ENCODE results near the gene SOWAHA.
"Not testable (repeated sequence)": the region's sequence is repeated elsewhere in the genome, so short reads cannot be mapped to it uniquely, and the experiment has no call there.

Gene SOWAHA

DNA sequence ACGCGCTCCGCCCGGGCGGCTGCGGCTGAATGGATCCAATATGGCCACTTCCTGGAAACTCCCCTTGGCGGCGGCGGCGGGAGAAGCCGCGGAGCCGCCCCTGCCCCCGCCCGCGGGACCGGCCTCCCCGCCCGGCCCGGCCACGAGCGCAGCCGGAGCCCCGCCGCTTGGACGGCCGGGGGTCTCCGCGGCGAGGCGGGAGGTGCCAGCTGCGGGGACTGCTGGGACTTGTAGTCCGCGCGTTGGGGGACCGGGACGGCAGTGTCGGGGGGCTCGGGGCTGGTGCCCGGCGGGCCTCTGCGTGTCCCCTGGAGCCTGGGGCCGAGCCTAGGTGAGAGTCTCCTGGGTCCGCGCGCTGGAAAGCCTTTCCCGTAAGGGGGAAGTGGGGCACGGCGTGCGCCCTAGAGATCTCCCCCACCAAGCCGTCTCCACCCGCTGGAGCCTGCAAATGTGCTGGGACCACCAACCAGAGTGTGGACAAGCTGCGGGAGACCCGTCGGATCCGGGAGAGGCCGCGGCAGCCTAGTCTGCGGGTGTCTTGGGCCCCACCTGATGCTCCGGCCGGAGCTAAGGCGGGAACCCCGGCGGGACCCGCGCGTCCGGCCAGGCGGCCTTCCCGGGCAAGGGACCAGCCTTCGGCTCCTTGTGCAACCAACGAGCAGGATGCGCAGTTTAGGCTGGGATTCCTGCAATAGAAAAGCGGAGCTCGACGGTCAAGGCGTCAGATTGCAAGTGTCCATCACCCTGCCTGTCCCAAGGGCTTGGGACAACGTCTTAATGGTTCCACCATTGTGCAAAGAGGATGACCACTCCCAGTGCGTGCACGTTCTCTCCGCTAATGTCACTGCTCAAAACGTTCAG, 35.7 kb upstream of the SOWAHA start, which contains the start of gene SEPTIN8:
SEPTIN8 (minus strand) TSS at position 31 of the 861 bp plus-strand sequence. CDS start 102 bp downstream, outside the sequence.
- DNase-seq (ENCODE audit: low spot score) = peak; percentile 83

- no peak for DNase-seq (ENCODE audit: low spot score)
These were observed 35.0 kb upstream of the SOWAHA start for GRCh38 chr5:132778129-132778528.

DNA sequence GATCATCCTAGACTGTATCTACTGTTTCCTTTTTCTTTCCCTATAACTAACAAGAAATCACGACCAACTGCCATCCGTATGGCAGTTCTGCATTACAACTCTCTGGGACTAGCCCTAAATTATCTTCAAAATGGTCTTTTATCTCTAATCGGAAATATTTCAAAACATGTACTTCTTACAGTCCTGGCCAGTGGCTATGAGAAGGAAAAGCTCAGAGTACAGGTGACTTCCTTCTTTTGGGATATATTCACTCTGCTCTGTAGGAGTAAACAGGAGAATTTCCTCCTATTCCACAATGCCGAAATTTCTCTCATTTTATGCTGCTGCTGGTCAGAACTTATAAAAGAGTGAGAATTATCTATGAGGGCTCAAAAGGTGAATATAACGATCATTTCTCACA, 34.2 kb upstream of the SOWAHA start:
- DNase-seq (ENCODE audit: low spot score) = no peak

DNA sequence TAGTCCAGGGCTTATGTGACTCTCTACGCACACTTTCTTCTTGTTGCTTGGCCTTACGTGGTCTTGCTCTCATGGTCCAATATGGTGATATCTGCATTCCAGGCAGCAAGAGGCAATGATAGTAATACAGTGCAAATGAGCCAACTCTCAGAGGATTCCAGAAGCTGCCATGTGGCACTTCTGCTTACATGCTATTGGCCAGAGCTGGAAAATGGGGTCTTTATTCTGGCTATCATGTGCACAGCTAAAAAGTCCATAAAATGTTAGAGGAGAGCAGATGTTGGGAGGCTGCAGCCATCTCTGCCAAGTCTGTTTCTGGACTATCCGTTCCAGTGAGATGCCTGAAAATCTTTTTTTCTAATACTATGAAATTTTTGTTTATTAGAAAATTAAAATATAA, 33.1 kb upstream of the SOWAHA start:
- DNase-seq (ENCODE audit: low spot score) = no peak

GRCh38 chr5:132780577-132780976, 32.5 kb upstream of the SOWAHA start:
- DNase-seq (ENCODE audit: low spot score) = no peak

- no peak for DNase-seq (ENCODE audit: low spot score)
These were observed 32.1 kb upstream of the SOWAHA start for GRCh38 chr5:132781029-132781428.

DNA sequence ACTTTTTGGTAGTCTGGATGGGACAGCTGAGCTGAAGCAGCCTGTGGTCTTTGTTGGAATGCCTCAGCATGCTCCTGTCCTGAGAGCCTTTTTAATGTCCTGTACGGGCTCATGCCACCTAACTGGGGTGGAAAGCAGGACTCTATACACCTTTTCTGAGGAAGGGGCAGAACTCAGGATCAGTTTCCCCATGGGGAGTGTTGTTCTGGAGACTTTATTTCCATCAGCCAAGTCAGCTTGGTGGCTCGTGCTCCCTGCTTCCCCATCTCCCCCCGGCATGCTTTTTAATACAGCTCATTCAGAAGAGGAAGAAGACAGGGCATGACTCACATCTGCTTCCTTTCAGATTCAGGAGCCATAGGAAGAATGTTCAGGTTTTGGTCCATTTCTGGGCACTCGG, 31.0 kb upstream of the SOWAHA start:
- peak; percentile 50 for DNase-seq (ENCODE audit: low spot score)

DNA sequence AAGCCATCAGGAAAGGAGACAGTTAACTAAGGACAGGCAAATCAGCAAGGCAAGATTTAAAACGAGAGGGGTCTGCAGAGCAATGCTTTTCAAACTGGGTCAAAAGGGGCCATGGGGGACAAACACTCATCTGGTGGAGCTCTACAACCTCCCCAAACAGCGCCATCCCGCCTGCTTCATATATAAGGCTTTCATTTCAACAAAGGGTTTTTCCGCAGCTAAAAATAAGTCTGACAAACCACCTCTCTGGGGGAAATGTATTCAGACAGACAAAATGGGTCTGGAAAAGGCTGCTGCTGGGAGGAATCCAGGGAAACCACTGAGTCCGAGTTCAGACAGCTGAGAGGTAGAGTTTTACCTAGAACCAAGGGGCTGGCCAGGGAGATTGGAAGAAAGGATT, 27.7 kb upstream of the SOWAHA start:
- DNase-seq (ENCODE audit: low spot score) = no peak

DNA sequence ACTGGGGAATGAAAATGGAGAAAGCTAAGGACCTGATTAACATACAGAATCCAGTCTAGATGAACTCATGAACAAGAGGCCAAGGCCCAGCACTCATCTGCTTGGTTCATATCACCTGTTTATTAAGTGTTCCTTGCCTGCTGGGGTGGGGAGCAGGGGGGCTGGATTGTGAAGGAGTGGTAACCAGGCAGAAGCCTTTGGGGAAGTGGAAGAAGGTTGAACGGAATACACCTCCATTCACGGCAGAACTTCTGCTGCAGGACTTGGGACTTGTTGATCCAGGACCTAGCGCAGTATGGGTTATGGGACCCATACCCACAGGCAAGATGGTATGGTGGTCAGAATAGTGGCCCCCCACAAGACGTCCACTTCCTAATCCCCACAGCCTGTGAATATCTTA, 27.2 kb upstream of the SOWAHA start:
- DNase-seq (ENCODE audit: low spot score) = no peak

- peak; percentile 78 for DNase-seq (ENCODE audit: low spot score)
These were observed 26.0 kb upstream of the SOWAHA start for GRCh38 chr5:132787076-132787475.

GRCh38 chr5:132788508-132788907, 24.6 kb upstream of the SOWAHA start:
- no peak for DNase-seq (ENCODE audit: low spot score)

- no peak for DNase-seq (ENCODE audit: low spot score)
These were observed 23.9 kb upstream of the SOWAHA start for GRCh38 chr5:132788990-132789886.

GRCh38 chr5:132790201-132790865, 22.8 kb upstream of the SOWAHA start:
- DNase-seq (ENCODE audit: low spot score) = no peak

DNA sequence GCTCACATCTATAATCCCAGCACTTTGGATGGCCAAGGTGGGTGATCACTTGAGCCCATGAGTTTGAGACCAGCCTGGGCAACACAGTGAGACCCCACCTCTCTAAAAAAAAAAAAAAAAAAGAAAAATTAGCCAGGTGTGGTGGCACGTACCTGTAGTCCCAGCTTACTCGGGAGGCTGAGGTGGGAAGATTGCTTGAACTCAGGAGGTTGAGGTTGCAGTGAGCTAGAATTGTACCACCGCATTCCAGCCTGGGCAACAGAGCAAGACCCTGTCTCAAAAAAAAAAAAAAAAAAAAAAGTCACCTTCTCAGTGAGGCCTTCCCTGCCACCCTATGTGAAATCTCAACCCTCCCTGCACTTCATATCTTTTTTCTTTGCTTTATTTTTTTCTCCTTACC, 22.1 kb upstream of the SOWAHA start:
- no peak for DNase-seq (ENCODE audit: low spot score)

- peak; percentile 66 for DNase-seq (ENCODE audit: low spot score)
These were observed 15.5 kb upstream of the SOWAHA start for GRCh38 chr5:132797651-132798050.

DNA sequence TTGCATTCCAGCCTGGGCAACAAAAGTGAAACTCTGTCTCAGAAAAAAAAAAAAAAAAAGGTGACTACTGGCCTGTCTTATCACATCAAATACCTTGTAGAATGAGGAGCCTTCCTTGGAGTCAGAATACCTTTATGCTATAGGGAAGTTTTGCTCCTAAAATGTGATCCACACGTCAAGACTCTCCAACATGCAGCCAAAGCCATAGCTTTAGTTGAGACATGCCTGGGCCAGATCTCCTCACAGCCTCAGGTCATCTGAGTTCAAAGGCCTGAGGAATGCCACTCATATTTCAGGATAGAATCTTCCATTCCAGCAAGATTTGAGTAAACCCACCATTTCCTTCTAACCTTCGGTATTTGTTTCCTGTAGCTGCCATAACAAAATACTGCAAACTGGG, 13.7 kb upstream of the SOWAHA start:
- DNase-seq (ENCODE audit: low spot score) = no peak

DNA sequence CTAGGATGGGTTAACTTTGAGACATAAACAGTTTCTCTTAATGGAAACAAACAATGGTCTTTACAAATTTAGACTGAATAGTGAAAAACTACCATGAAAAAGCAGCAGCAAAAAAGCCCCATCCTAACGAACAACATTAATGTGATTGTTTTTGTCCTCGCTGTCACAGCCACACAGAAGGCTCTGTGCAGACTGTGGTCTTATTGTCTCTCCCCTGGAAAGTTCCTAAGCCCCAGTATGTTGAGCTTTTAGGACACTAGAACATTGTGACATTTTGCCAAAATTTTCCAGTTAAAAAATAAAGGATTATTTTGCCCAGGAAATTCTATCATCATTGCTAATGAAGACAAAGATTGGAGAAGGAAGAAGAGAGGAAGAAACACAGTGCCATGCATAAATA, 12.6 kb upstream of the SOWAHA start:
- no peak for DNase-seq (ENCODE audit: low spot score)

DNA sequence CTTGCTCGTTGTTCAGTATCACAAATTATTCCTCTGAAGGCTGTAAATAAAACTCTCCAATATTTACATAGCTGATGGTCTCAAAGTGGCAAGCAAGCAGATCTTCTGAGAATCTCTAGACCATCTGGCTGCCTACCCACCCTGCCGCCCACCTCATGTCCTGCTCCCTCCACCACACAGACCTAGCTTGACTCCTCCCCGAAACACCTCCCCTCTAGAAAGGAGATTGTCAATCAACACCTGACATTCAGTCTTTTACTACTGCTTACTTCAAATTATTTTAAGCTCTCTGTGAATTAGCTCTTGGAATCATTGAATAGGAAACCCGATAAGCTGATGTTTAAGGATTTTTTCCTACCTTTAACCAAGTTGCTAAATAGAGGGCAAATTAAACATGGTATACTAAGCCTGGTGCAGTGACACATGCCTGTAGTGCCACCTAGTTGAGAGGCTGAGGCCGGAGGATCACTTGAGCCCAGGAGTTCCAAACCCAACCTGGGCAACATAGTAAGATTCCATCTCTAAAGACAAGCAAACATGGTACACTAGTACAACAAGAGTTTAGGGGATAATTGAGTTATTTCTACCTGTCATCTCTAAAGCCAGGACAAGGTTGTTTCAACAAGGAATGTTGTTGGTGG, 10.9 kb upstream of the SOWAHA start:
- no peak for DNase-seq (ENCODE audit: low spot score)

DNA sequence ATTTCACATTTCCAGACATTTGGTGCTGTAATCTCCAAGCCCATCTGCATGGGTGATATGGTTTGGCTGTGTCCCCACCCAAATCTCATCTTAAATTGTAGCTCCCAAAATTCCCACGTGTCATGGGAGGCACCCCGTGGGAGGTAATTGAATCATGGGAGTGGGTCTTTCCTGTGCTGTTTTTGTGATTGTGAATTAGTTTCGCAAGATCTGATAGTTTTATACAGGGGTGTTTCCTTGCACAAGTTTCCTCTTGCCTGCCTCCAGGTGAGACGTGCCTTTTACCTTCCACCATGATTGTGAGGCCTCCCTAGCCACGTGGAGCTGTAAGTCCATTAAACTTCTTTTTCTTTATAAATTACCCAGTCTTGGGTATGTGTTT, 10.4 kb upstream of the SOWAHA start:
- not testable (repeated sequence) for DNase-seq (ENCODE audit: low spot score)

GRCh38 chr5:132804219-132804618, 8.9 kb upstream of the SOWAHA start:
- not testable (repeated sequence) for DNase-seq (ENCODE audit: low spot score)

DNA sequence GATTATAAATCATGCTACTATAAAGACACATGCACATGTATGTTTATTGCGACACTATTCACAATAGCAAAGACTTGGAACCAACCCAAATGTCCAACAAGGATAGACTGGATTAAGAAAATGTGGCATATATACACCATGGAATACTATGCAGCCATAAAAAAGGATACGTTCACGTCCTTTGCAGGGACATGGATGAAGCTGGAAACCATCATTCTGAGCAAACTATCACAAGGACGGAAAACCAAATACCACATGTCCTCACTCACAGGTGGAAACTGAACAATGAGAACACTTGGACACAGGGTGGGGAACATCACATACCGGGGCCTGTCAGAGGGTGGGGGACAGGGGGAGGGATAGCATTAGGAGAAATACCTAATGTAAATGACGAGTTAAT, 7.2 kb upstream of the SOWAHA start:
- DNase-seq (ENCODE audit: low spot score) = not testable (repeated sequence)

DNA sequence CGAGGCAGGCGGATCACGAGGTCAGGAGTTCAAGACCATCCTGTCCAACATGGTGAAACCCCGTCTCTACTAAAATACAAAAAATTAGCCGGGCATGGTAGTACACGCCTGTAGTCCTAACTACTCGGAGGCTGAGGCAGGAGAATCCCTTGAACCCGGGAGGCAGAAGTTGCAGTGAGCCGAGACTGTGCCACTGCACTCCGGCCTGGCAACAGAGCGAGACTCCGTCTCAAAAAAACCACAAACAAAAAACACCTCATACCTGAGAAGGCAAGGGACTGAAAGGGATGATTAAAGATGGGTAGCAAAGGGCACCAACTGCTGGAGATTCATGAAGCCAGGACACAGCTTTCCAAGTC, 6.3 kb upstream of the SOWAHA start:
- DNase-seq (ENCODE audit: low spot score) = not testable (repeated sequence)

Data from GM03348 (cell line).